Measurements from ENCODE around the gene C20orf202.

Gene C20orf202

GRCh38 chr20:1189827-1190226 is 13.4 kb upstream of the C20orf202 start:
- no peak overlapping the region for H3K4me3 ChIP-seq (ENCODE audit: low read length)
- TF ChIP-seq ZNF274 (IDR thresholded peaks at IDR 0.05; ENCODE audit: low read depth, low read length): no peak

- no peak overlapping the region for H3K4me3 ChIP-seq (ENCODE audit: low read length)
- no peak for TF ChIP-seq ZNF274 (IDR thresholded peaks at IDR 0.05; ENCODE audit: low read depth, low read length)
Observed at GRCh38 chr20:1190847-1191246, 12.4 kb upstream of the C20orf202 start.

- H3K4me3 ChIP-seq (ENCODE audit: low read length): no peak overlapping the region
- no peak for TF ChIP-seq ZNF274 (IDR thresholded peaks at IDR 0.05; ENCODE audit: low read depth, low read length)
Observed at GRCh38 chr20:1191299-1191698, 12.0 kb upstream of the C20orf202 start.

- no peak for TF ChIP-seq ZNF274 (IDR thresholded peaks at IDR 0.05; ENCODE audit: low read depth, low read length)
- no peak overlapping the region for H3K4me3 ChIP-seq (ENCODE audit: low read length)
Observed at GRCh38 chr20:1195226-1195625, 8.0 kb upstream of the C20orf202 start.

- TF ChIP-seq ZNF274 (IDR thresholded peaks at IDR 0.05; ENCODE audit: low read depth, low read length): no peak
- no peak overlapping the region for H3K4me3 ChIP-seq (ENCODE audit: low read length)
Observed at GRCh38 chr20:1196634-1197033, 6.6 kb upstream of the C20orf202 start.

DNA sequence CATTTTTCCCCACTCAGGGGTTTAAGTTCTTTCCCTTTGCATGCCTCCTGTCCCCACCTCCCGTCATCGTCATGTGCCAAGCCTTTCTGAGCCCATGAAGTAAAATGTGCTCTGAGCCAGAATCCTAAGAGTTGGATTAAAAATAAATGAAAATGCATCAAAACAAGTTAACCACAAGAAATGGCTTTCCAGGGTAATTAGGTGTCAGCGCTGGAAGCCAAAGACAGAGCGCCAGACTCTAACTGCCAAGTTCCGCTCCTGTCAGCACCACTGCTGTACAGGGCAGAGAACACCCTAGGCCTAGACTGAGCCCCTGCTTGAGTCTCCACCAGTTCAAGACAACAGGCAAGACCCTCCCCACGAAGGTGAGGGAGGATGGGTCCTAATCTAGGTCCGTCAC is 5.5 kb upstream of the C20orf202 start:
- no peak for TF ChIP-seq ZNF274 (IDR thresholded peaks at IDR 0.05; ENCODE audit: low read depth, low read length)
- H3K4me3 ChIP-seq (ENCODE audit: low read length): no peak overlapping the region

- TF ChIP-seq ZNF274 (IDR thresholded peaks at IDR 0.05; ENCODE audit: low read depth, low read length): no peak
- H3K4me3 ChIP-seq (ENCODE audit: low read length): no peak overlapping the region
Observed at GRCh38 chr20:1198751-1199150, 4.5 kb upstream of the C20orf202 start.

DNA sequence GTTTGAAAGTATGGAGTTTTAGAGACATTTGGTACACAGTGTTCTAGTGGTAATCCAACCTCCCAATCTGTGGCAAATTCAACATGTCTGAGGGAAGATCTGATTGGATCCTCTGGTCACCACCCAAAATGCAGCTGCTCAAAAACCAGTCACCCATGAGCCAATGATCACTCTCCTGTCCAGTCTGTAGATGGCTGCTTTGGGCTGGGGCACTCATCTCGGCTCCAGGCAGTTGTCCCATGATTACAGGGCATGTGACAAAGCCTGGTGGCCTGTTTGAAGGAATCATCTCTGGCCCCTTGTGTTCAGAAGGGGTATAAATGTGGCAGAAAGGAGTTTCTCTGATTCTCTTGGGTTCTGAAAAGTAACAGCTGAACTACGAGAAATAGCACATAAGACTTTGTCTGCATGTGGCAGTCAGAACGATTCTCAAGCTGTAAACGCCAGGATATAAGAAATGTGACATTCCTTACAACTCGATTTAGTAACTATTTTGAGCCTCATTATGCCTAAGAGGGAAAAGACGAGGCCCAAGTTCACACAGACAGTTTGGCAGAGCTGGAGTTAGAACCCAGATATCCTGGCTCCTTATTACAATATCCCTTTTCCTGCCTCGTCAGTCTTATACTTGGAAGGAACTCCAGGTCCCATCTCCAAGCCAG is 3.9 kb upstream of the C20orf202 start:
- H3K4me3 ChIP-seq (ENCODE audit: low read length): no peak overlapping the region
- TF ChIP-seq ZNF274 (IDR thresholded peaks at IDR 0.05; ENCODE audit: low read depth, low read length): no peak

DNA sequence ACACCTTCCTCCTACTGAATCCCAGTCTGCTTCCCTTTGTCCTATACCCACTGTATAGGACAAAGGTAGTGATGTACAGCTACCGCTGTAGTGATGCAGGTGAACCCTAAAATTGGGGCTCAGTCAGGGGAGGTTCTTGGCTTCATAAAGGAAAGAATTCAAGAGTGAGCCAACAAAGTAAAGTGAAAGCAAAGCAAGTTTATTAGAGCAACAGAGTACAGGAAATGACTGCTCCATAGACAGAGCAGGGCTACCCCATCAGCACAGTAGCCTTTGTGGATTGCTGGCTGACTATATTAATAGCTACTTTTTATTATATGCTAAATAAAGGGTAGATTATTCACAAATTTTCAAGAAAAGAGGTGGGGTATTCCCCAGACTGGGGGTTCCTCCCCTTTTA is 3.3 kb upstream of the C20orf202 start:
- no peak for TF ChIP-seq ZNF274 (IDR thresholded peaks at IDR 0.05; ENCODE audit: low read depth, low read length)

GRCh38 chr20:1203630-1204029 is 376 bp downstream of the C20orf202 start:
- no peak for TF ChIP-seq ZNF274 (IDR thresholded peaks at IDR 0.05; ENCODE audit: low read depth, low read length)

More for the DNA sequence above, 3.3 kb upstream of the C20orf202 start:
- H3K4me3 ChIP-seq (ENCODE audit: low read length): no peak overlapping the region

GRCh38 chr20:1204113-1204512 is 859 bp downstream of the C20orf202 start:
- no peak for TF ChIP-seq ZNF274 (IDR thresholded peaks at IDR 0.05; ENCODE audit: low read depth, low read length)
- no peak overlapping the region for H3K4me3 ChIP-seq (ENCODE audit: low read length)

More at GRCh38 chr20:1203630-1204029, 376 bp downstream of the C20orf202 start:
- no peak overlapping the region for H3K4me3 ChIP-seq (ENCODE audit: low read length)

DNA sequence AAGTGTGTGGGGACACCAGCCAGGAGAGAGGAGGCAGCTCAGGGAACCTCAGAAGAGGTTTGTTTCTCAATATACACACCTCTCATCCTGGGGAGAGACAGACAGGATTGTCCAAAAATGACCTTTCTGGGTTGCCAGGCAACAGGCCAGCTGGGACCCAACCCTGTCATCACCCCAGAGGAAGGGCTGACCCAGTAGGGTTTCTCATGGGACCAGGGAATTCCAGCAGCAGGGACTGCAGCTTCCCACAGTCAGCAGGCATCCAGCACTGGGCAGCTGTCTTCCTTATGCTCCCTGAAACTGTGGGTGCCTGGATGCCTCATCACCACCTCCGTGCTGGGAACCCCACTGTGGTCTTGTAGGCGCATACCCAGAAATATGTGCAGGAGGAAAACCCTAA is 1.3 kb downstream of the C20orf202 start:
- TF ChIP-seq ZNF274 (IDR thresholded peaks at IDR 0.05; ENCODE audit: low read depth, low read length): no peak
- H3K4me3 ChIP-seq (ENCODE audit: low read length): no peak overlapping the region

GRCh38 chr20:1205802-1206201 is 2.5 kb downstream of the C20orf202 start:
- TF ChIP-seq ZNF274 (IDR thresholded peaks at IDR 0.05; ENCODE audit: low read depth, low read length): no peak
- no peak overlapping the region for H3K4me3 ChIP-seq (ENCODE audit: low read length)

GRCh38 chr20:1206366-1207148 is 3.3 kb downstream of the C20orf202 start:
- no peak for TF ChIP-seq ZNF274 (IDR thresholded peaks at IDR 0.05; ENCODE audit: low read depth, low read length)

DNA sequence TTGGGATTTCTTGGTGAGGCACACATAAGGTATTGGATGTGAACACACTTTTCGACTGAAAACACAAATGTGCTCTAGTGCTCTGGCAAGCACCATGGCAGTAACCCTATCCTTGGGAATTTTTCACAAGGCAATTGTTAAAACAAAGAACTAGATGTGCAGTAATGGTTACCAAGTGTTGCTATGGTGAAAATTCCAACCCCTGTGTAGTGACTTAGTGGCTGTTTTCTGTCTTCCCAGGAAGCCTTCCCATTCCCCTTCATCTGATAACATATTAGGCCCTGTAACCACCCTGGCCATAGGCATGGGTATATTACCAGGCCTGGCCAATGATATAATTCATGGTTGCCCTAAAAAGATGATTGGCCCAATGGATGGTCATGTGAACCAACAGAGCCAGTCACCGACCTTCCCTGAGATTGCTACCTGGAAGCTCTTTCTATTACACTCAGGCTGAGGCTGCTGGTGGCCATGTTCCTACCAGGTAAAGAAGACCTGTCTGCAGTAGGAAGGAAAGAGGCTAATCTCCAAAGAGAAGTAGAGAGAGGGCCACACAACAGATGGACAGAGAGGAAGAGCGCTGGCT is 4.1 kb downstream of the C20orf202 start:
- no peak for TF ChIP-seq ZNF274 (IDR thresholded peaks at IDR 0.05; ENCODE audit: low read depth, low read length)

More at GRCh38 chr20:1206366-1207148, 3.3 kb downstream of the C20orf202 start:
- H3K4me3 ChIP-seq (ENCODE audit: low read length): no peak overlapping the region

More for the DNA sequence above, 4.1 kb downstream of the C20orf202 start:
- no peak overlapping the region for H3K4me3 ChIP-seq (ENCODE audit: low read length)

Measured in GM08714 (cell line).